GM21381 (cell line): ENCODE data around the gene BCHE.
"Not testable (repeated sequence)": the region's sequence is repeated elsewhere in the genome, so short reads cannot be mapped to it uniquely, and the experiment has no call there.

ENCODE experiments used
- ATAC-seq: cut with Tn5 transposase; IDR thresholded peaks from one replicate; pipeline ENCODE4 v1.9.1; 2021; ENCODE audit warnings: mild to moderate bottlenecking, moderate library complexity; ENCODE audit not compliant: unreplicated experiment

The BCHE gene

DNA sequence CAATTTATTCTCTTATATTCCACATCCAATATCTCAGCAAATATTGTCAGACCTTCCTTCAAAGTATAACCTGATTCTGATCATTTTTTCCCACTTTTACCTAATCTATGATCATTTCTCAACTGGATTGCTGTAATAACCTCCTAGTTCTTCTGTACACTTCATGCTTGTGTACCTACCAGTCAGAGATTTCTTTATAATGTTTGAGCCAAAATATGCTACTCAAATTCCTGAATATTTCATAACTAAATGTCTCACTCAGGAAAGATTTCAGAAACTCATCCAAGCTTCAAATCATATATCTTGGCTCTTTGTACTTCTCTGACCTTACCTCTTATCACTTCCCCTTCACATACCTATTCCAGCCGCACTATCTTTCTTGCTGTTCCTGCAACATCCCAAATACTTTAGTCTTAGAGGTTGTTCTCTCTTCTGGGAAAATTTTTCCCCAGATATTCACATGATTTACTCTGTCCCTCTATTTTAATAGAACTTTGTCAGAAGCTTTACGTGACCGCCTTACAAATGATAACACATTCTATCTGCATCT is 20.0 kb downstream of the BCHE start:
- ATAC-seq = no peak

DNA sequence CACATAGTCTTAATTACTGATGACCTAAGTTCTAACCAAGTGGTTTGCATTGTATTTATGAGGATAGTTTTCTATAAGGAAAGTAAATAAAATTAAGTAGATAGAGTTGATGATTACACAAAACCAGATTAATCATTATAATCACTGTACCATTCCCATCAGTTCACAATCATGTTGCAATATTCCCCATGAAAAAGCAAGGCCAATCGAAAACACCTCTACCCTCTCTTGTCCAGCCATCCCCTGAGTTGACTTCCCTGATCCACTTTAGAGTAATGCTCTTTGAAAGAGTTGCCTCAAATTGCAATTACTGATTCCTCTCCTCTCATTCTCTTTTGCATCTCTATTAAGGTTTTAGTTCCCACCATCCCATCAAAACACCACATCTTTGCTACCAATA is 21.0 kb downstream of the BCHE start:
- no peak for ATAC-seq

DNA sequence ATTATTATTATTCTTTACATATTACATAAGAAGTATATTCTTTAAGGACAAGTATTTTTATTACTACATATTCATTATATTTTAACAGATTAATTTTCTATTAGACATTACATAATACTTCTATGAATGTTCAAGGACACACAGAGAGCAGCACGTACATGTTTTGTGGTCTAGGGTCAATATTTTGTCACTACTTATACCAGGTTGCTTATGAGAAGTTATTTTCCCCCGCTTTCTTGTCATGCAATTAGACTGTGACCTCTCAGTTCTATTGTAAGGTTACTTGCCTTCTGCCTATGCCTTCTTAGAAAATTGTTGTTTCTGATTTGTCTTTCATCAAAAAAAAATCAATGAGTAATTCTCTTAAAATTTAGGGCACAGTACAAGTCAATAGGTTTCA is 21.5 kb downstream of the BCHE start:
- ATAC-seq = no peak

DNA sequence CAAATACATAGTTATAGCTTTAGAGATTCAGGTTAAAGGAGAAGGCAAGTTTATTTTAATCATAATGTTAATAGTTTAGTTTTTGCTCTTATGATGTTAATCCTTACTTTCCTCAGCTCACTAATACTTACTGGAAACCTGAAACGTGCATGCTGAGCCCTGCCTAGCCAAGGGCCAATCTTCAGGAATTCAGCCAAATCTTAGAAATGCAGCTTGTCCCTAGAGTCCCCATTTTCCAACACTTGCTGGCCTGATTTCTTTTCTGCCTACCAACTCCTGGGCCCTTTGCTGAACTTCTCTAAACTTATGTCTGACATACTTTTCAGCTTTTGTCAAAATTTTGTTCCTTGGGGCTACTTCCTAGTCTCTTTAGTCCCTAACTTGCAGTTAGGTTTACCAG is 22.8 kb downstream of the BCHE start:
- ATAC-seq = no peak

DNA sequence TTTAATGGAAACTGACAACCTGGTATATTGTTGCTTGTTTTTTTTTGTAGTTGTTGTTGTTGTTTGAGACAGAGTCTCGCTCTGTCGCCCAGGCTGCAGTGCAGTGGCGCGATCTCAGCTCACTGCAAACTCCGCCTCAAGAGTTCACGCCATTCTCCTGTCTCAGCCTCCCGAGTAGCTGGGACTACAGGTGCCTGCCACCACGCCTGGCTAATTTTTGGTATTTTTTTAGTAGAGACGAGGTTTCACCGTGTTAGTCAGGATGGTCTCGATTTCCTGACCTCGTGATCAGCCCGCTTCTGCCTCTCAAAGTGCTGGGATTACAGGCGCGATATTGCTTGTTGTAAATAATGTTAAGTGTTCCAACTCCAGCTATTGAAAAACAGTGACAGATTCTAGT is 29.3 kb downstream of the BCHE start:
- not testable (repeated sequence) for ATAC-seq

DNA sequence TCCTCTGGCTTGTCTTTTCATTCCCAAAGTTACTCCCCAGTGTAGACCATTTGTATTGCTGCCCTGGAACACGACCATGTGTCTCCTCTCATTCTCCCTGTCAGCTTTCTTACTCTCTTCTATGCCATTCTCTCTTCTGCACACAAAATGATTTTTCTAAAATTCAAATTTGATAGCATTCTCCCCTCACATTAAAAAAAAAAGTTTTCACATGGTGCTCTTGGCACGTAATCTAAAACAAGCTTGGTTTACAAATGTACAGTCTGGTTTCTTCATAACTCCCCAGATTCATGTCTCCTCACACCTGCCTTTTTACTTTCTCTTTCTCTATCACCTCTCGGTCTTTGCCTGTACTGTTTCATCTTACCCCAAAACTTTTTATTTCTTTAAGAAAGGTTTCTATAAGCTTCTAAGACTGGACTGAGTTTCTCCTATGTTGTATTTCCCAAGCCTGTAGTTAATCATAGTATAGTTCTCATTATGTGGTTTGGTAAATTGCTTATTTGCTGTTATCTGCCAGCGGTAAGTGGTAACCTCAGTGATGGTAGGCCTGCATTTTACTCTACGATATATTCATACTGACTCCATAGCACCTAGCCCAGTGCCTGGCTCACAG is 31.2 kb downstream of the BCHE start:
- ATAC-seq = peak; percentile 64

DNA sequence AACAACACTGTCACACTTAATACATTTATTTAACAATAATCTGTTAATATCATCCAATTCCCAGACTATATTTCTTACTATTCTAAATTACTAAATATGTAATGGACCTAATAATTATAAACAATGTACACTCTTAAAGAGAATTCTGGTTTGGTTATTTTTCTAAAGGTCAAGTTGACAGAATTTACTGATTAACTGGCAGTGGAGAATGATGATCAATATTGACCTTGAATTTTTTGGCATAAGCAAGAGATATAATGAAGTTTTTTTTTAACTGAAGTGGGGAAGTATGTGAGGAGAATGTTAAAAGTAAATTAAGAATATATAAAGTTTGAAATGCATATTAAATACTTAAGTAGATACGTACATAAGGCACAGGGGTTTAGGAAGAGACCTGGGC is 33.8 kb downstream of the BCHE start:
- ATAC-seq = no peak

DNA sequence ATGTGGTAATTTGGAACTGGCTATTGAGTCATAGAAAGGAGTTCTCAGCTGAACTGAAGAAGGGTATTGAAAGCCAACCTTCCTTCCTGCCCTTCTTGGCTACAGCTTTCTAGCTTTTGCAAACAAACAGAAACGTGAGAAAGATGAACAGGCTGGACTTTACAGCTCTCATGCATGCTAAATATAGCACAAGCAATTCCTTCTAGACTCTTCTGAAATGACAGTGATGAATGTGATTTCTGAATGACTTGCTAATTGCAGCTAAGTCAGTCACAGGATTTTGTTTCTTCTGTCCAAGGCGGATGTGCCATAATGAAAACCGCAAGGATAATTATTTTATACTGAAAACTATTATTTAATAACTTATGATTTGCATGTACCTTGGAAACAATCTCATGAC is 36.3 kb downstream of the BCHE start:
- ATAC-seq = no peak

DNA sequence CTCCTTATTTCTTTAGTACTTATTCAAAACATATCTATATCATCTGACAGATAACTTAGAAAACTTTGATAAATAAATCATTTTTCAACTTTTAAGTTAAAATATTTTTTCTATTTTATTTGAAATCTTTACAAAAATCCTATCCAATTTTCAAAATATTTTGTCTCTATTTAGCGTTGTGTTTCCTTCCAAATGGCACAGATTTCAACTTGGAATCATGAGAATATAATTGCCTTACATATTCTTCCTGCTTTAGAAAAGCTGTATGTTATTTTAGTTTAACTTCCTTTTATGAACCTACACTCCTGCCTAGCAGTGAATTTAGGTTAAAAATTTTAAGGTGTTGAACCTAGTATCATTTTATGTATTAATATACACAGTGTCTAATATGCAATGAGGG is 38.2 kb downstream of the BCHE start:
- no peak for ATAC-seq

DNA sequence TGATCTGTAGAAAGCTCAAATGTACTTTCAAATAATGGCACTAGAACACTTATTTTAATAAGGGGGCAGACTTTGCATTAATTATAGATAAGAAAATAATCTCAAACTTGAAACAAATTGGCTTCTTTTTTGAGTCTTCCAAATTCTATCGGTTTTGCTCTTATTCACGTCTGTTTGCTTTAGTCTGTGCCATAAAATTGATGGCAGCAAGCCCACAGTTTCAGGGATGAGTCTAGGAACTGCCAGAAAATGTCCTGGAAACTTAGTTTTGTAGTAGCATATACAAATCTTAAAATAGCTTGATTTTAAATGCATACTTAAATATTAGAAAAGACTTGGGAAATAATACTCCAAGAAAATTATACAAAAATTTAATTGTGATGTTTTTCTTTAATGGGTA is 39.7 kb downstream of the BCHE start:
- no peak for ATAC-seq

DNA sequence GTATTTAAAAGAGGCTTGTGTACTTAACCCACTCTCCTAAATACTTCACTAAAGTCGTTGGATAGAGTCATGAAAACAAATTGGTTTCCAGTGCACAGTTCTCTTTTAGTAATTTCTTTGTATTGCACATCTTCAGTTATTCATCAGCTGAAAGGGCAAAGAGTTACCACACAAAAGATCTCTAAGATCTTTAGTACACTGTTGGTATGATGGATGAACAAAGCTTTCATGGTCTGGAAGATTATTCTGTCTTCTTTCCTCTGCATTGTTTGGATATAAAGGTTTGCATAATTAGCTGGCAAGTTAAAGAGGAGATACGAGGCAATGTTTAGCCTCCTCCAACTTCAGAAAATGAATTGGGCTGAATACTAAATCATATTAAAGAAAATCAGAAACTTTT is 40.5 kb downstream of the BCHE start:
- no peak for ATAC-seq

DNA sequence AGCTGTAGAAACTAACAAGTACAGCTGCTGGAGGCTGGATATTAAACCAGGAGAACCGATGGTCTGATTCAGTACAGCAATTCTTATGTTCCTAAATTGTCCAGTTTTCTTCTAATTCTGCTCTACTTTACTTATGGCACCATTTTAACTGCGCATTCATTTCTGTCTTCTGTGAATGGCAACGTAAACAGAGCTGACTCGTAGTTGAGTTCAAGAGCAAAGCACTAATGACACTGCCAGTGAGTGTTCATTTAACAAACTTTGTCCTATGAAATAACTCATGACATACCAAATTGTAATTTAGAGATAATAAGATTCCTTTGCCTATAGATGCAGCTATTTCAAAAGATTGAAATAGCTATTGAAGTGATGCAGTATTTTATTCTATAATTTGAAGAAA is 48.7 kb downstream of the BCHE start:
- no peak for ATAC-seq

DNA sequence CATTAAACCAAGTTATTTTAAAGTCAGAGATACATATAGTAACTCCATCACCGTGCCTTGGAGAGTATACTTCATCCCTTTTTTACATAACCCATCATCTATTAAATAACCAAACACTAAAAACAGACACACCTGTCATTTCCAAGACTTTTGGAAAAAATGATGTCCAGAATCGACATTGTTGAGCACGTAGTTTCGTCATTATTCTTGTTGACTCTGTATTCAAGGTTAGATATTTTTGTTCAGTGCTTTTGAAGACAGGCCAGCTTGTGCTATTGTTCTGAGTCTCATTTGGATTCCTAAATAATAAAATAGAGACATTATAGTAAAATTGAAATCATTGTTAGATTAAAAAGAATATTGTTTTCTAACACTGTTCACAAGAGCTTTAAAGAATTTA is 51.2 kb downstream of the BCHE start:
- ATAC-seq = no peak

DNA sequence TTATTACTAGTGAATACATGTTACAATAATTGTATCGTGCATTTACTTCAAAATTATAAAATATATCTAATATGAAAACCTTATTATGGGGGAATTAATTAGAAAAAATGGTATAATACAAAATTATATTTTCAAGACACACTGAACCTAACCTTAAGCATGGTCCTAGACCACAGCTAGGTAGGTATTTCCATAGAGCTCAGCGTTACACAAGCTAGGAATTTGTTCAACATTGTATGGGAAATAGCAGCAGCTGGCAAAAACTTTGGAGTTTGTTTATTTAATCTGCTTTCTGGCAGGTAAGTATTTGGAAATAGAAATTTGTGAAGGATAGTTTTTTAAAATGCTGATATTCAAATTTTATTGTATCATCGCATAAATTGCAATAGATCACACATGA is 52.9 kb downstream of the BCHE start:
- ATAC-seq = no peak

DNA sequence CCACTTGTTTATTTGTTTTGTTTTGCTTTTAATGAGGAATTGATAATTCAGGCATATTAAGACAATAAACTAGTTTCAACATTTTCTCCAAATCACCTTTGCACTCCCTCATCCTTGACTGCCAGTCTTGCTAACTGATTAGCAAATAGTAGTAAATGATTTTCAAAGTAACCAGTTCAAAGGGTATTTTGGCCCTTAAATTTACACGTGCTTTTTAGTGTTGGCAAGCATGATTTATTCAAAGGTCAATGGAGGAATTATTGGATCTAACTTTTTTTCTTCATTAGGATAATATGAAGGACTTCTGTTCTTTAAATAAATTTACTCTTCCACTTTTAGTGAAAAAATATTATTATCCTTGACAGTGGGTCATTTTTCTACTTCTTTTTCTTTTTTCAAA is 53.8 kb downstream of the BCHE start:
- ATAC-seq = no peak

DNA sequence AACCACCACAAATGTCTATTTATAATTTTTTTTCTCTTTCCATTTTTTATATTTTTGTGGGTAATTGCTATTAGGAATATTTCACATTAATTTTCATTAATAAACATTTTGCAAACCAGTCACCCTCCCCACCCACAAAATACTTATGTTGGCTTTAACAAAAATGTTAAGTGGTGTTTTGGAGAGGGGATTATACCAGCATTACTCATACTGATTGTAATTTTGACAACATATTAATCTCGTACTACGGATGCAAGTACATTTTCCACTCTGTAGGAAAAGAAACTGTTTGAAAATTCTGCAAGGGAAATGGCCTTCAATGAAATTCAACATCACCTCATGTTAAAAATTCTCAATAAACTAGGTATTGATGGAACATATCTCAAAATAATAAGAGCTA is 58.3 kb downstream of the BCHE start:
- no peak for ATAC-seq

DNA sequence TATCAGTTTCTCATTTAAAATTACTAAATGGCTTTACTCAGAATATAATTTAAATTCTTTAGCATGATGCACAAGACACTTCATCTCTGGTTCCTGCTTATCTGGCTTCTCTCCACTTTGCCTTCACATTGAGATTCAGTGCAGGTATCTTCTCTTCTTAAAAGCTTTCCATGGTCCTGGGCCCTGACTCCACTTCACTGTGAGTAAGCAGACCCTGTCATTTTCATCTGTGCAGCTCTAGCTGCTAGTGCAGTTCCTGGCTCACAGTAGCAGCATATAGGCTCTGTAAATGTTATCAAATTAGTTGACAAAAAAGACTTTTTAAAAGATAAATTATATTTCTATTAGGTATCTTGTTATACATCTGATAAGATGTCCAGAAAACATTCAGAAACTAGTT is 58.8 kb downstream of the BCHE start:
- no peak for ATAC-seq

DNA sequence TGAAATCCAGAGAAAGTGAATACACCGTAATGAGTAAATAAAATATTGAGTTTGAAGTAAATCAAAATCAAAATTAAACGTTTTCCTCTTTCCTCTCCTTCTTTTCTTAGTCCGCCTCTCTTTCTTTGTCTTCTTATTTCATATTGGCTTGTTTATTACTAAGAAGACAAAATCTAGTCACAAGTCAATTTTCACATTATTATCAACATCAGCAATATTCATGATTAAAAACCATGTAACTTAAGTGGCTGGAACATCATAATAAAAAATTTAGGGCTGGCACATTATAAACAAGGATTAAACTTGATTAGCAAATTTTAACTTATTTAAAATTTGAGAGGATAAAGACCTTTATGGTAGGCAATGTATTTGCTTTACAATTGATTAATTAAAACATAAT is 61.4 kb downstream of the BCHE start:
- no peak for ATAC-seq

DNA sequence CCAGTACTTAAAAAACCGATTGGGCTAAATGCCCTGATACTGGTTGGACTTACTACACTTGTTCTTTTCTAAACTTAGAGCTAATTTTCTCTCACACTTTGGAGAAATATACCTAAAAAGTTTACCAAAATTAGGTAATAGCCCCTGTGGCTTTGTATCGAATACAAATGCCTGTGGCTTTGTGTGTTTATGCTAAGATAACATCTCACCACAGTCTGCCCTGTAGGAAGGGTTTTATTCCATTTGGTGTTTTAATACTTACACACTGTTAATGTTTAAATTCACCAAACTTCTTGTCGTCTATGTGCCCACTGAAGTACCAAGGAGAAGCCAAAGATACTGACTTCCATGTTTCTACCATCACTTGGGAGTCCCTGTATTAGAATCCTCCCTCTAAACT is 66.4 kb downstream of the BCHE start:
- no peak for ATAC-seq

DNA sequence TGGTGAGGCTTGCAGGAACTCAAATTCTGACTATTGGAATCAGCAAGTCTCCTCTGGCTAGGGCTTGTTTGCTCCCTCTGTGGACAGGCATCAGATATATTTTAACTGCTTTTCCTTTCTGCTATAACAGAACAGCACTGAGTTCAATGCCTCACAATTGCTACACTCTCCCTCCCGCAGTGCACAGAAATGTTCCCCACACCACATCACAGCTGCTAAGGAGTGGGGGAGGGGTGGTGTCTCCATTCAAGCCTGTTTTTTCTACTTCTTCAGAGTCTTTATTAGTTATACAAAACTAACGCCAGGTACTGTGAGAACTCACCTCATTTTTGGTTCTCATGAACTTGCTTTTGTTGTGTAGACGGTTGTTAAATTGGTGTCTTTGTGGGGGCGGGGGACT is 68.5 kb downstream of the BCHE start:
- no peak for ATAC-seq

DNA sequence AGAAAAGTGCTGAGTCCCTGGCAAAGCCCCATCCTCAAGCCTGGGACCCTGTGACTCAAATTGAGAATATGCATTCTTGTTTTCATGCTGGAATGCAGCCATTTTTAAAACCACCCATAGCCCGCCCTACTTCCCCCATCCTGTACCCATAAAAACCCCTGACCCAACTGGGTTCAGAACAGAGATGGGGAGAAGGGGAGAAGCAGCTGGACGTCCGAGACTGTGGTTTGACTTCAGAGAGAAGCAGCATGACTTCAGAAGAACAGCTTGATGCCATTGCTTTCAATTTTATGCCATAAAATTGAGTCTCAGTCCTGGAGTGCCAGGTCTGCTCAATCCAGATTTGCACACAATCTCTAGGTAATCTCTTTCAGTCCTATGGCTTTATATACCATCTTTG is 78.2 kb downstream of the BCHE start:
- ATAC-seq = no peak

DNA sequence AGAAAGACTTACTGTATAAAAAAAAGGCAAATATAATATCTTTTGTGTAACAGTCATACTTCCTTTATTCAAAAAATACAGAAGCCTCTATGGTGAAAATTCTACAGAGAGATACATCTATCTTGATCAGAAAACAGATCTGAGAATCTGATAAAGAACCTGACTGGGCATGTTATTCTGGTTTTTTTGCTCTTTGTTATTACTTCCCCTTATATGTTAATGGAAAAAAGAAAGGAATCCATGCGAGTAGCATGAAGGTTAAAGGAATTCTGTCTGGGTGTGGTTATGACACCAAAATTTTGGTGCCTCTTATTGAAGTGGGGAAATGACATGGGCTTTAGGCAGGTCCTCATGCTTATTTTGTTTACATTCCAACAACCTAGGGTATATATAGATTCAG is 81.7 kb downstream of the BCHE start:
- ATAC-seq = no peak

DNA sequence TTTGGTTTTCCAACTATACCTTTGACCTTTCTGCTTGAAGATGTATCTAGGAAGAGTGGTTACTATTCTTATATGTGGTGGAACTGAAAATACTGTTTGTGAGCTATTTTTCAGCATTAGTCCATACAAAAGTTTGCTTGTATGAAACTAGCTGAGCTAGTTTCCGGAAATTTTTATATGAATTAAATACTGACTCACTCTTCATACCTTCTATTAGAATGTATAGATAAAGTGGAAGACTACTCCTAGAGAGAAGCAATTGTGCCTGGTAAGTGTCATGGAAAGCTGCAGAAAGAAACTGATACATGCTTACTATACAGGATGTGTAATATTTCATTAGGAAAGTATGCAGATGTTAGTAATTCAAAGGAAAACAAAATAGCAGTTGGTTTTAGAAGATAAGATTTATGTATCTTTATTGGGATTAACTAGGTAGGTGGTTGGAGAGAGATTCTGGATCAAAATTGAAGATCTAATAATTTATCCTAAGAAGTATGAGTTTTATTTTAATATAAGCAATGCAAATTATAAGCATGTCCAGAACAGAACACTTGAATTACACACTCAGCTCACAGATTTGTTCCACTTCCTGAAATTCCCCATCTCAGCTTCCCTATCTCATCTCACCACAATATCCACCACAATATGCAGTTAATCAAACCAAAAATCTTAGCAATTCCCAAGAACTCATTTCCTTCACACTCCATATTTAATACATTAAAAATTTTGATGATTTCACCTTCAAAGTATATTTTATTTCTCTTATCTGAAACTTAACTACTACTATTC is 82.8 kb downstream of the BCHE start:
- no peak for ATAC-seq
